ENCODE data around the gene UBALD2.

The UBALD2 gene

GRCh38 chr17:76296186-76296585 lies 31.0 kb downstream of the UBALD2 start:
- TF ChIP-seq CTCF (IDR thresholded peaks at IDR 0.05): no peak

- TF ChIP-seq CTCF (IDR thresholded peaks at IDR 0.05): no peak
Measured at GRCh38 chr17:76296889-76297288, 31.7 kb downstream of the UBALD2 start.

- TF ChIP-seq CTCF (IDR thresholded peaks at IDR 0.05): no peak
Measured at GRCh38 chr17:76297436-76297835, 32.3 kb downstream of the UBALD2 start.

GRCh38 chr17:76304226-76305134 lies 39.3 kb downstream of the UBALD2 start:
- no peak for TF ChIP-seq CTCF (IDR thresholded peaks at IDR 0.05)

GRCh38 chr17:76307299-76307965 lies 42.3 kb downstream of the UBALD2 start:
- TF ChIP-seq CTCF (IDR thresholded peaks at IDR 0.05): no peak

GRCh38 chr17:76307966-76308338 lies 42.8 kb downstream of the UBALD2 start, which contains the start of gene QRICH2:
TSS of gene QRICH2 (minus strand) at chr17:76308276. CDS start at chr17:76307998, 278 bp downstream.
- TF ChIP-seq CTCF (IDR thresholded peaks at IDR 0.05): no peak

GRCh38 chr17:76309461-76309860 lies 44.3 kb downstream of the UBALD2 start:
- TF ChIP-seq CTCF (IDR thresholded peaks at IDR 0.05): no peak

All from LNCAP (cell line).